ENCODE results near the gene RYR3.

- TF ChIP-seq CTCF (optimal IDR thresholded peaks at IDR 0.05 in 1 of 3, IDR thresholded peaks at IDR 0.05 in 1 of 3, conservative IDR thresholded peaks at IDR 0.05 in 1 of 3; ENCODE audit: extremely low read depth in 1 of 3, insufficient read depth in 2 of 3, low read length in 3 of 3) (no peak), EZH2 (IDR thresholded peaks at IDR 0.05; ENCODE audit: low read length) (no peak)
These were observed 382.5 kb downstream of the RYR3 start for GRCh38 chr15:33693166-33693800.
